ENCODE measurements around the gene TBX1.

- TF ChIP-seq GATA2 (IDR thresholded peaks at IDR 0.05; ENCODE audit: low read depth, low read length) = no peak
- no peak for TF ChIP-seq GATA3 (IDR thresholded peaks at IDR 0.05; ENCODE audit: low read depth, low read length)
These were observed 3.7 kb downstream of the TBX1 start for GRCh38 chr22:19764299-19764593.
